Measurements from ENCODE around the gene SLC10A4.

- TF ChIP-seq CTCF (IDR thresholded peaks at IDR 0.05) (no peak), POLR2A (IDR thresholded peaks at IDR 0.05) (no peak)
Measured at GRCh38 chr4:48506716-48507115, 23.6 kb downstream of the SLC10A4 start.
